H9 (cell line): ENCODE measurements around the gene CST3. TPM values are rescaled to one million over a fixed set of nuclear protein-coding genes. Genes with fewer than 3 reads are reported as not detected.

Experiments used
- DNase-seq: peaks from one replicate; pipeline ENCODE4 v3.0.0-alpha.2; 2017
- H2AFZ ChIP-seq: one replicate; pipeline ENCODE4 v1.6.1; 2013; ENCODE audit warnings: mild to moderate bottlenecking, low read length, control low read depth, moderate library complexity
- H2AK5ac ChIP-seq: 2 replicates; pipeline ENCODE4 v1.6.1; 2013; ENCODE audit warnings: low read length, control low read depth, mixed read lengths; ENCODE audit not compliant: insufficient read length
- H2BK120ac ChIP-seq: one replicate; pipeline ENCODE4 v1.6.1; 2013; ENCODE audit warnings: low read depth, mild to moderate bottlenecking, low read length, control low read depth, inconsistent platforms; ENCODE audit not compliant: poor library complexity, severe bottlenecking
- H2BK12ac ChIP-seq: 2 replicates; pipeline ENCODE4 v1.6.1; 2013; ENCODE audit warnings: low read length, control low read depth, mixed read lengths, low read depth; ENCODE audit not compliant: insufficient read length
- H2BK15ac ChIP-seq: 2 replicates; pipeline ENCODE4 v1.6.1; 2013; ENCODE audit warnings: low read depth, low read length, control low read depth
- H2BK20ac ChIP-seq: one replicate; pipeline ENCODE4 v1.6.1; 2013; ENCODE audit warnings: low read depth, mild to moderate bottlenecking, low read length, control low read depth, inconsistent platforms; ENCODE audit not compliant: poor library complexity, severe bottlenecking
- H2BK5ac ChIP-seq: 2 replicates; pipeline ENCODE4 v1.6.1; 2013; ENCODE audit warnings: low read length, control low read depth, mixed read lengths; ENCODE audit not compliant: insufficient read length
- H3K14ac ChIP-seq: 2 replicates; pipeline ENCODE4 v1.6.1; 2013; ENCODE audit warnings: low read length, control low read depth; ENCODE audit not compliant: insufficient read depth
- H3K18ac ChIP-seq: 2 replicates; pipeline ENCODE4 v1.6.1; 2013; ENCODE audit warnings: low read depth, mild to moderate bottlenecking, mixed read lengths, low read length, control low read depth; ENCODE audit not compliant: insufficient read length
- H3K23ac ChIP-seq: 2 replicates; pipeline ENCODE4 v1.6.1; 2013; ENCODE audit warnings: low read length, control low read depth, mixed read lengths, low read depth; ENCODE audit not compliant: insufficient read length
- H3K23me2 ChIP-seq: 2 replicates; pipeline ENCODE4 v1.6.1; 2013; ENCODE audit warnings: low read depth, mild to moderate bottlenecking, mixed read lengths, low read length, control low read depth; ENCODE audit not compliant: insufficient read length, poor library complexity, severe bottlenecking
- H3K27ac ChIP-seq: 2 replicates; pipeline ENCODE4 v1.5.1; 2013; ENCODE audit warnings: low read length, control low read depth, mixed read lengths, low read depth; ENCODE audit not compliant: insufficient read length
- H3K27me3 ChIP-seq: 2 replicates; pipeline ENCODE4 v1.6.1; 2013; ENCODE audit warnings: low read length, control low read depth, inconsistent platforms; ENCODE audit not compliant: insufficient read depth
- H3K4ac ChIP-seq: 2 replicates; pipeline ENCODE4 v1.6.1; 2013; ENCODE audit warnings: low read depth, mild to moderate bottlenecking, control low read depth, inconsistent platforms, low read length, moderate library complexity
- H3K4me1 ChIP-seq: 2 replicates; pipeline ENCODE4 v1.6.1; 2013; ENCODE audit warnings: low read length, control low read depth, inconsistent platforms; ENCODE audit not compliant: insufficient read depth
- H3K4me2 ChIP-seq: 2 replicates; pipeline ENCODE4 v1.6.1; 2013; ENCODE audit warnings: low read length, control low read depth, mixed read lengths; ENCODE audit not compliant: insufficient read length, insufficient read depth
- H3K56ac ChIP-seq: 2 replicates; pipeline ENCODE4 v1.6.1; 2013; ENCODE audit warnings: low read depth, mild to moderate bottlenecking, mixed read lengths, low read length, control low read depth; ENCODE audit not compliant: insufficient read length
- H3K79me1 ChIP-seq: 2 replicates; pipeline ENCODE4 v1.6.1; 2013; ENCODE audit warnings: low read depth, mild to moderate bottlenecking, moderate library complexity, low read length, control low read depth, inconsistent platforms; ENCODE audit not compliant: insufficient read depth, poor library complexity, severe bottlenecking
- H3K79me2 ChIP-seq: 2 replicates; pipeline ENCODE4 v1.6.1; 2013; ENCODE audit warnings: low read length, control low read depth, inconsistent platforms; ENCODE audit not compliant: insufficient read depth
- H3K9ac ChIP-seq: 2 replicates; pipeline ENCODE4 v1.6.1; 2013; ENCODE audit warnings: low read length, control low read depth, mixed read lengths; ENCODE audit not compliant: insufficient read length; ENCODE audit errors: extremely low read depth
- H3K9me3 ChIP-seq: one replicate; pipeline ENCODE4 v1.6.1; 2013; ENCODE audit warnings: low read depth, low read length, inconsistent platforms; ENCODE audit not compliant: control insufficient read depth
- H3T11ph ChIP-seq: one replicate; pipeline ENCODE4 v1.6.1; 2013; ENCODE audit warnings: mild to moderate bottlenecking, low read length, control low read depth, inconsistent platforms
- H4K20me1 ChIP-seq: one replicate; pipeline ENCODE4 v1.6.1; 2013; ENCODE audit not compliant: control insufficient read depth, insufficient read length, insufficient read depth
- H4K5ac ChIP-seq: 2 replicates; pipeline ENCODE4 v1.6.1; 2013; ENCODE audit warnings: low read depth, mild to moderate bottlenecking, mixed read lengths, low read length, control low read depth; ENCODE audit not compliant: insufficient read length
- H4K8ac ChIP-seq: replicated peaks from 2 replicates; pipeline ENCODE4 v1.6.1; 2013; ENCODE audit warnings: low read length, control low read depth, mixed read lengths, low read depth; ENCODE audit not compliant: insufficient read length
- H4K91ac ChIP-seq: 2 replicates; pipeline ENCODE4 v1.6.1; 2013; ENCODE audit warnings: low read depth, mild to moderate bottlenecking, moderate library complexity, mixed read lengths, low read length, control low read depth; ENCODE audit not compliant: insufficient read length
- H3K27ac Mint-ChIP-seq, 3 experiments: 2 replicates in 2 of 3; 3 replicates in 1 of 3; pipeline ENCODE4 v1.8.0; 2020 to 2021; ENCODE audit warnings: mixed read lengths in 3 of 3, mild to moderate bottlenecking in 1 of 3, moderate library complexity in 1 of 3
- H3K27me3 Mint-ChIP-seq: 2 replicates; pipeline ENCODE4 v1.8.0; 2021; ENCODE audit warnings: low read depth, mild to moderate bottlenecking, moderate library complexity, mixed read lengths
- H3K36me3 Mint-ChIP-seq, 3 experiments: 2 replicates in 2 of 3; 3 replicates in 1 of 3; pipeline ENCODE4 v1.8.0; 2020 to 2021; ENCODE audit warnings: low read depth in 3 of 3, mixed read lengths in 3 of 3; ENCODE audit not compliant: insufficient read depth in 1 of 3
- H3K4me1 Mint-ChIP-seq, 2 experiments: 2 replicates each; pipeline ENCODE4 v1.8.0; 2020; ENCODE audit warnings: mixed read lengths in 2 of 2
- H3K4me3 Mint-ChIP-seq, 2 experiments: 2 replicates in 1 of 2; 3 replicates in 1 of 2; pipeline ENCODE4 v1.8.0; 2020 to 2021; ENCODE audit warnings: mild to moderate bottlenecking in 2 of 2, mixed read lengths in 2 of 2, moderate library complexity in 1 of 2
- H3K9me3 Mint-ChIP-seq, 2 experiments: 2 replicates in 1 of 2; 3 replicates in 1 of 2; pipeline ENCODE4 v1.8.0; 2020; ENCODE audit warnings: mild to moderate bottlenecking in 2 of 2, mixed read lengths in 2 of 2, moderate library complexity in 1 of 2
- CTCF ChIP-seq: fragments of 200-600 bp; sonication (generic); conservative IDR thresholded peaks from 3 replicates; pipeline ENCODE4 v1.8.0; 2021; ENCODE audit warnings: antibody characterized with exemption, mild to moderate bottlenecking
- WGBS: extraction: QIAGEN DNeasy Blood & Tissue Kit; methylation state at CpG from one replicate; pipeline ENCODE4 v1.1.7; 2013; ENCODE audit warnings: missing lambda C conversion rate, low lambda C conversion rate, mixed read lengths; ENCODE audit not compliant: insufficient read length; ENCODE audit errors: extremely low coverage; 5-methylcytosine and 5-hydroxymethylcytosine counted together
- total RNA-seq: library from RNA; stranded (reverse); gene quantifications from 2 replicates; pipeline ENCODE4 v1.2.1, GENCODE V29; 2021

The CST3 gene
- total RNA-seq, 1 experiment from 2014 or later, result 77.2 TPM

- WGBS, result no CpG with 5 or more reads among the region's 4 CpGs
Measured at GRCh38 chr20:23603321-23603720, 34.4 kb downstream of the CST3 start.

More at GRCh38 chr20:23603321-23603720, 34.4 kb downstream of the CST3 start:
- Histone ChIP-seq H2BK20ac (no peak overlapping the region), H3K9me3 (no peaks in the 10 kb centered on the region), H3T11ph (no peak overlapping the region), H2BK120ac (no peak overlapping the region), H3K56ac (no peak overlapping the region), H4K5ac (no peak overlapping the region), H3K27ac (no peak overlapping the region), H3K14ac (no peak overlapping the region), H3K4me1 (no peaks in the 10 kb centered on the region), H3K4me2 (no peak overlapping the region), H3K79me1 (no peaks in the 10 kb centered on the region), H3K79me2 (no peaks in the 10 kb centered on the region), H2BK15ac (no peak overlapping the region), H3K23ac (no peak overlapping the region), H2AFZ (no peak overlapping the region), H3K23me2 (no peaks in the 10 kb centered on the region), H3K27me3 (no peaks in the 10 kb centered on the region), H3K9ac (no peak overlapping the region), H3K4ac (no peak overlapping the region), H4K8ac (no peak overlapping the region), H4K91ac (no peak overlapping the region), H2BK12ac (no peak overlapping the region), H2BK5ac (no peak overlapping the region), H3K18ac (no peak overlapping the region), H2AK5ac (no peak overlapping the region), H4K20me1 (no peaks in the 10 kb centered on the region)
- no peak overlapping the region for H3K27ac Mint-ChIP-seq
- no peak for DNase-seq
- H3K4me1 Mint-ChIP-seq, result peaks cover 4 to 24% of the 10 kb centered on the region in 2 experiments
- H3K4me3 Mint-ChIP-seq, result no peak overlapping the region
- H3K9me3 Mint-ChIP-seq, result no peaks in the 10 kb centered on the region
- no peaks in the 10 kb centered on the region for H3K36me3 Mint-ChIP-seq
- no peak for TF ChIP-seq CTCF
- H3K27me3 Mint-ChIP-seq, result peaks cover 13% of the 10 kb centered on the region
